ENCODE results near the gene NAA80. TPM values are rescaled to one million over a fixed set of nuclear protein-coding genes. Genes with fewer than 3 reads are reported as not detected.

Gene NAA80
- total RNA-seq, 1 experiment from 2014 or later = 6.0 TPM

DNA sequence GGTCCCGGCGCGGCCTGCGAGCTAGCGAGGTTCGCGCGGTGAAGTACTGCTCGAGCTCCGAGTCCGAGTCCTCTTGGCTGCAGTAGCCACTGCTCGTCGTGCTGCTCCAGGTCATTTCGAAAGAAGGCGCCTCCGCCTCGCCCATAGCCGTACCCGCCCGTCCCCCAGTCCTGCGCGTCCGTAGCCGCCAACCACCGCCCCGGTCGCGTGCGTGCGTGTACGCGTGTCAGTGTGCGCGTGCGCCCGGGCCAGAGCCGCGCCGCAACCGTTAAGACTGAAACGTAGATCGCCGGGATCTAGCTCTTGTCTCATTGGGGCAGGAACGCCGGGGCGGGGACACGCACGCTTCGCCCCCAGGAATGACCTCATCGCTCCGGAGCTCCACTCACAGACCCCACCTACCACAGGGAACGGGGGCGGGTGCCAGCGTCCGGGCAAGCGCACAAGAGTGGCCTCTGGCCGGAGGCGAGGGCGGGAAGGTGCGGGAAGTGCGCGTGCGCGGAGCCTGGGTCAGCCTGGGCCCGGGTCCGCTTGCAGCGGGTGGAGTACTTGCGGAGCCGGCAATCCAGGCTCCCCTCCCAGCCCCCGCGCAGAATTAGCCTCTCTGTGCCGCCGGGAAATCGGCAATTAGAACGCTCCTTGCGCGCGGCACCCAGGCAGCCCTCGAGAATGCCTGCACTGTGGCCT is 38.1 kb upstream of the NAA80 start:
- TF ChIP-seq, protein P1, sequence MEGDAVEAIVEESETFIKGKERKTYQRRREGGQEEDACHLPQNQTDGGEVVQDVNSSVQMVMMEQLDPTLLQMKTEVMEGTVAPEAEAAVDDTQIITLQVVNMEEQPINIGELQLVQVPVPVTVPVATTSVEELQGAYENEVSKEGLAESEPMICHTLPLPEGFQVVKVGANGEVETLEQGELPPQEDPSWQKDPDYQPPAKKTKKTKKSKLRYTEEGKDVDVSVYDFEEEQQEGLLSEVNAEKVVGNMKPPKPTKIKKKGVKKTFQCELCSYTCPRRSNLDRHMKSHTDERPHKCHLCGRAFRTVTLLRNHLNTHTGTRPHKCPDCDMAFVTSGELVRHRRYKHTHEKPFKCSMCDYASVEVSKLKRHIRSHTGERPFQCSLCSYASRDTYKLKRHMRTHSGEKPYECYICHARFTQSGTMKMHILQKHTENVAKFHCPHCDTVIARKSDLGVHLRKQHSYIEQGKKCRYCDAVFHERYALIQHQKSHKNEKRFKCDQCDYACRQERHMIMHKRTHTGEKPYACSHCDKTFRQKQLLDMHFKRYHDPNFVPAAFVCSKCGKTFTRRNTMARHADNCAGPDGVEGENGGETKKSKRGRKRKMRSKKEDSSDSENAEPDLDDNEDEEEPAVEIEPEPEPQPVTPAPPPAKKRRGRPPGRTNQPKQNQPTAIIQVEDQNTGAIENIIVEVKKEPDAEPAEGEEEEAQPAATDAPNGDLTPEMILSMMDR (conservative IDR thresholded peaks at IDR 0.05) = no peak
- Histone ChIP-seq H3K9ac (ENCODE audit: extremely low read depth, insufficient read length, low read length) (peak overlapping the region; percentile 54), H2BK5ac (ENCODE audit: insufficient read length, low read length) (no peak overlapping the region), H2AK5ac (ENCODE audit: insufficient read length, low read length) (no peak overlapping the region), H3T11ph (ENCODE audit: low read length) (no peak overlapping the region), H3K56ac (ENCODE audit: insufficient read length, low read depth, low read length) (no peak overlapping the region), H3K4ac (ENCODE audit: low read depth, low read length) (no peak overlapping the region), H2BK15ac (ENCODE audit: low read depth, low read length) (no peak overlapping the region), H3K18ac (ENCODE audit: insufficient read length, low read depth, low read length) (peak overlapping the region; percentile 44), H3K27me3 (ENCODE audit: insufficient read depth, low read length) (peaks cover 13% of the 10 kb centered on the region; the same call in 1 of the 2 replicates), H3K23ac (ENCODE audit: insufficient read length, low read depth, low read length) (no peak overlapping the region), H4K8ac (replicated peaks; ENCODE audit: insufficient read length, low read depth, low read length) (no peak overlapping the region), H2BK120ac (ENCODE audit: low read depth, low read length, poor library complexity, severe bottlenecking) (no peak overlapping the region), H3K4me1 (ENCODE audit: insufficient read depth, low read length) (no peaks in the 10 kb centered on the region; the same call in 1 of the 2 replicates), H2AFZ (ENCODE audit: low read length) (no peak overlapping the region), H2BK12ac (ENCODE audit: insufficient read length, low read depth, low read length) (no peak overlapping the region), H3K23me2 (ENCODE audit: insufficient read length, low read depth, low read length, poor library complexity, severe bottlenecking) (peaks cover 24% of the 10 kb centered on the region), H3K14ac (ENCODE audit: insufficient read depth, low read length) (peak overlapping the region; percentile 88), H4K91ac (ENCODE audit: insufficient read length, low read depth, low read length) (no peak overlapping the region), H3K79me2 (ENCODE audit: insufficient read depth, low read length) (peaks cover 5% of the 10 kb centered on the region; the same call in 1 of the 2 replicates), H4K20me1 (ENCODE audit: control insufficient read depth, insufficient read depth, insufficient read length) (no peaks in the 10 kb centered on the region), H2BK20ac (ENCODE audit: low read depth, low read length, poor library complexity, severe bottlenecking) (no peak overlapping the region), H4K5ac (ENCODE audit: insufficient read length, low read depth, low read length) (no peak overlapping the region), H3K9me3 (ENCODE audit: control insufficient read depth, low read depth, low read length) (no peaks in the 10 kb centered on the region), H3K4me2 (ENCODE audit: insufficient read depth, insufficient read length, low read length) (peak overlapping the region; percentile 69), H3K27ac (ENCODE audit: insufficient read length, low read depth, low read length) (no peak overlapping the region), H3K79me1 (ENCODE audit: insufficient read depth, low read depth, low read length, poor library complexity, severe bottlenecking) (no peaks in the 10 kb centered on the region)
- H3K9me3 Mint-ChIP-seq = no peaks in the 10 kb centered on the region; a peak in 1 of 5 replicates
- peaks cover 29 to 44% of the 10 kb centered on the region in 2 experiments for H3K4me1 Mint-ChIP-seq
- peaks cover 43% of the 10 kb centered on the region for H3K27me3 Mint-ChIP-seq (ENCODE audit: low read depth)
- H3K4me3 Mint-ChIP-seq = peak overlapping the region; percentile 87 to 92
- peaks cover 0 to 16% (median 15%) of the 10 kb centered on the region in 3 experiments; a peak in 6 of 7 replicates for H3K36me3 Mint-ChIP-seq (ENCODE audit: insufficient read depth in 1 of 3, low read depth in 3 of 3)
- WGBS (ENCODE audit: extremely low coverage, insufficient read length, low lambda C conversion rate) = no CpG with 5 or more reads among the region's 79 CpGs
- peak overlapping the region; percentile 97 to 99 (median 98) for H3K27ac Mint-ChIP-seq
- peak; percentile 99 for DNase-seq

Data from H9 (cell line).